HG03575 (cell line): ENCODE results near the gene GNPTG.

Source experiments
- ATAC-seq: cut with Tn5 transposase; IDR thresholded peaks from one replicate; pipeline ENCODE4 v1.9.1; 2021; ENCODE audit not compliant: unreplicated experiment, insufficient number of reproducible peaks, low FRiP score; ENCODE audit errors: extremely low read depth

GNPTG gene

DNA sequence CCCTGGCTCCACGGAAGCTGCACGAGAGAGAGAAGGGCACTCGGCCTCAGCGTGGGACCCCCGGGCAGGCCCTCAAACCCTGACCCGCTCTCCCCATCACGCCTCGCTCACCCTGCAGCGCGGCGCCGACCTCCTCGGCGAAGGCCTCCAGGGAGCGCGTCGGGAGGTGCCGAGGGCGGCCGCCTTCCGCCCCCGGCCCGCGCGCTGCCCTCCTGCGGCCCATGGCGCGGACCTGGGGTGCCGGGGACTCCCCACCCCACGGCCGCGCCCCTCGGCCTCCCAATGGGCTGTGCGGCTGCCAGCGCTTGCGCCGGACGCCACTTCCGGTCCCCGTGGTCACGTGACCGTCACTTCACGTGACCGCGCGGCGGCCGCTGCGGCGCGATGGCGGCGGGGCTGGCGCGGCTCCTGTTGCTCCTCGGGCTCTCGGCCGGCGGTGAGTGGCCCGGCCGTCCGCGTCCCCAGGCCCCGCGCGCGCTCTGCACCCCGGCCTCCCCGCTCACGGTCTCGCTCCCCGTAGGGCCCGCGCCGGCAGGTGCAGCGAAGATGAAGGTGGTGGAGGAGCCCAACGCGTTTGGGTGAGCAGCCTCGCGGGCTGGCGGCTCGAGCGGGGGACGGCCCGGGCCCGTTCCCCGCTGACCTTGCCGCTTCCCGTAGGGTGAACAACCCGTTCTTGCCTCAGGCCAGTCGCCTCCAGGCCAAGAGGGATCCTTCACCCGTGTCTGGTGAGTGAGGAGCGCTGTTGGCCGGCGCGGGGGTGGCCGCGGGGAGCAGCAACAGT is at the start of gene GNPTG, which contains the start of gene TSR3:
Gene GNPTG, plus strand, starts transcription at position 350 of the 781 bp plus-strand sequence. Its CDS starts 35 bp downstream, at position 385.
Gene TSR3, minus strand, starts transcription at position 297 of the 781 bp plus-strand sequence. Its CDS starts 74 bp downstream, at position 223.
- no peak for ATAC-seq

DNA sequence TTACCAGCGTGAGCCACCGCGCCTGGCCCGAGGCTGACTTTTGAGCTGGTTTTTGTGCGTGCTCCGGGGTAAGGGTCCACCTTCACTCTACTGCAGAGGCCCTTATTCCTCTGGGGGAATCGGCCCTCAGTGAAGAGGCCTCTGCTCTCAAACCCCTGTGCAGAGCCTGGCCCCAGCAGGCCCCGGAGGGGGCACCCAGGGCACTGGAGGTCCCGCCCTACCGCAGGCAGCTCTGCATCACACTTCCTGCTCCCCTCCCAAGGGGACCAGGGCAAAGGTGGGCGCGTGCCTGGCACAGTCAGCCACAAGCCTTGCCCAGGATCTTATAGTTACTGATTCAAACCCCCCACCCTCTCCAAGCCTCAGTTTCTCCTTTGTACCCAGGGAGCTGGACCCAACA is 45.9 kb upstream of the GNPTG start:
- no peak for ATAC-seq

DNA sequence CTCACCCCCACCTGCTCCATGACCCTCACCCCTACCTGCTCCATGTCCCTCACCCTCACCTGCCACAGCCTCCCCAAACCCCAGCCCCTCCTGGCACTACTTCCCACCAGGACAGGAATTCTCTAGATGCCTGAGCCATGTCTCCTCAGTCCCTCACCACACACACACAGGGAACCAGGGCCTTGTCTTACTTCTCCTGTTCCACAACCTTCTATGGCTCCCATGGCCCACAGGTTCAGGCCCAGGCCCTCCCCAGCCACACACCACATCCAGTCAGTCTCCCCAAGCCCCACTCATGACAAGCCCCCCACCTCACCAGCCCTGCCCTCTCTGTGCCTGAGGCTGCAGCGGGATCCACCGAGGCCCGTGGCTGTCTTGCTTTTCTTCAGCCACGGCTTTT is 45.4 kb upstream of the GNPTG start:
- ATAC-seq: no peak

DNA sequence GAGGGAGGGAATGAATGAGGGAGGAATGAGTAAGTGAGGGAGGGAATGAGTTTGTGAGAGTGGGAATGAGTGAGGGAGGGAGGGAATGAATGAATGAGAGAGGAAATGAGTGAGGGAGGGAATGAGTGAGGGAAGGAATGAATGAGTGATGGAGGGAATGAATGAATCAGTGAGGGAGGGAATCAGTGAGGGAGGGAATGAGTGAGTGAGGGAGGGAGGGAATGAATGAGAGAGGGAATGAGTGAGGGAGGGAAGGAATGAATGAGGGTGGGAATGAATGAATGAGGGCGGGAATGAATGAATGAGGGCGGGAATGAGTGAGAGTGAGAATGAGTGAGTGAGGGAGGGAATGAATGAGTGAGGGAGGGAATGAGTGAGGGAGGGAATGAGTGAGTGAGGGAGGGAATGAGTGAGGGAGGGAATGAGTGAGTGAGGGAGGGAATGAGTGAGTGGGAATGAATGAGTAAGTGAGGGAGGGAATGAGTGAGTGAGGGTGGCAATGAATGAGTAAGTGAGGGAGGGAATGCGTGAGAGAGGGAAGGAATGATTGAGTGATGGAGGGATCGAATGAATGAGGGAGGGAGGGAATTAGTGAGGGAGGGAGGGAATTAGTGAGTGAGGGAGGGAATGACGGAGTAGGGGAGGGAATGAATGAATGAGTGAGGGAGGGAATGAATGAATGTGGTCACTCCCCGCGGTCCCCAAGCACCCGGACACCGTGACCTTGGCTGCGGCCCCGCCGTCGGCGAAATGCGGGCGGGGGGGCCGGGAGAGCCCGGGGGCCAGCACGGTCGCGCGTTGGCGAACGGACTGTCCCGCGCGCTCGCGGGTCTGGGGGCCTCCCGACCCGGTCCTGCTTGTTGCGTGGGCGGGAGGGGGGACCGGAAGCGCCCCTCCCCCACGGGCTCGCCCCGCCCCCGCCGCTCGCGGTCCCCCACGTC is 43.4 kb upstream of the GNPTG start:
- ATAC-seq: no peak

DNA sequence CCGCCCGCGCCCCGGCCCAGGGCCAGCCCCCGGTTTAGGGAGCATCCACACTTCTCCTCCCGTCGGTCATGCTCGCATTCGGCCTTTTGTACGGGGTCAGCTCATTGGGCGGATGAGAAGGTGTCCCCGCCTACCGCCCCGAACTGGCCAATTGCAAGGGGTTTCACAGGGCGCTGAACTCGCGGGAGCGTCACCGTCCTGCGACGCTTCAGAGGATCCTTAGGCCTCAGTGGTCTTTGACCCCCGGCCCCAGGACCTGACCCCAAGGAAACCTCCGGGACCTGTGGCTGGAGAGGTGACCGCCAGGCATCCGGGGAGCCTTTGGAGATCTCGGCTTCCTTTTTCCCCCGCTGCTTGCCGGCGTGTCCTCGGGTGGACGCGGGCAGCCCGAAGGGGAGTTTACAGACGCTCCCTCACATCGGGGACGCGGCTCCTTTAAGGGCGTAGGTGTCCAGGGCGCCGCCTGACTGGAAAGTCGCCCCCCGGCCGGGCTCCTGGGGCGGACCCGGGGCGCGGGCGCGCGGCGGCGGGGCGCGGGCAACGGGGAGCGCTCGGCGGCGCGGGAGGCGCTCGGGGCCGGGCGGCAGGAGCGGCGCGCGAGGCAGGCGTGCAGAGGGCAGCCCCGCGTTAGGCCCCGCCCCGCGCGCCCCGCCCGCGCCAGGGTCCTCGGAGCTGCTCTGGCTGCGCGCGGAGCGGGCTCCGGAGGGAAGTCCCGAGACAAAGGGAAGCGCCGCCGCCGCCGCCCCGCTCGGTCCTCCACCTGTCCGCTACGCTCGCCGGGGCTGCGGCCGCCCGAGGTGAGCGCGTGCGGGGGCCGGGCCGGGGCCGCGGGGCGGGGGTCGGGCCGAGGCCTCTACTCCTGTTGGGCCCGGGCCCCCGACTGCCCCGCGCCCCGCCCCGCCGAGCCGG is 42.5 kb upstream of the GNPTG start, which contains the start of gene UBE2I:
Gene UBE2I, plus strand, starts transcription at position 660 of the 909 bp plus-strand sequence. CDS start 4,395 bp downstream, outside the sequence.
- ATAC-seq: no peak

DNA sequence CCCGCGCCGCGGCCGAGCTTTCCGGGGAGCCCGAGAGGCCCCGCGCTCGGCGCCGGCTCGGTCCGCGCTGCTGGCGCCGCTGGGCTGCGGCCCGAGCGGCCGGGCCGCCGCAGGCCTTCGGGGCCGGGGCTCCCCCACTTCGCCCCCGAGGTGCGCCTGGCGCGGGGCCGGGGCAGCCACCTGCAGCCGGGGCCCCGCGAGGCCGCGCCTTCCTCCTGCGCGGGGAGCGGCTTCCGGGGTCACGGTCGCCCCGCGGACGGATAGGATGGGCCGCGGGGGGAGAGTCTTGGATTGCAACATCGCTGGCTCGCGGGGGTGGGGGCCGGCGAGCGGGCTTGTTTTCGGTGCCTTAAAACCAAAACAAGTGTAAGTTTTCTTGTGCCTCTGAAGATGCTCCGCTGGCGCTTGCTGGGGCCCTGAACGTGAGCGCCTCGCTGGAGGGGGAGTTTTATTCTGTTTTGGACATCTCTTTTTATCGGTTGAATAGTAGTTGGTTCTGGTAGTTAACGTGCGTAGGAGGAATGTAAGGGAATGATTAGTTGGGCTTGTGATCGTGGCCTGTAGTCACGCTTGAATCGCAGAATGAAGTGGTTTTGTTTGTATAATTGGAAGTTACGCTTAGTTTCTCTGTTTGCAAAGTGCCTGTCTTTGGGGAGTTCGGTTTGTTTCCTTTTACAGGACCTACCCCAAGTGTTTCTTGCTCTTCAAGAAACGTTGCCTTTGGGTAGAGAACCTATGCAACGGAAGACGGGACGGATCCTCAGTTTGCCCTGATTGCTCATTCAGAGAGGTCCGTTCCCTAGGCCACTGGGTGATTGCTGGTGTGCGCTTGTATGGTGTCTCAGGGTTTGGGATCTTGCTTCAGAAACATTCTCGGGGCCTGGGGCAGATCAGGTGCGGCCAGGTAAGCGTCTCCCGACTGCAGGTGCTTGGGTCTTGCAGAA is 41.6 kb upstream of the GNPTG start:
- ATAC-seq: no peak

DNA sequence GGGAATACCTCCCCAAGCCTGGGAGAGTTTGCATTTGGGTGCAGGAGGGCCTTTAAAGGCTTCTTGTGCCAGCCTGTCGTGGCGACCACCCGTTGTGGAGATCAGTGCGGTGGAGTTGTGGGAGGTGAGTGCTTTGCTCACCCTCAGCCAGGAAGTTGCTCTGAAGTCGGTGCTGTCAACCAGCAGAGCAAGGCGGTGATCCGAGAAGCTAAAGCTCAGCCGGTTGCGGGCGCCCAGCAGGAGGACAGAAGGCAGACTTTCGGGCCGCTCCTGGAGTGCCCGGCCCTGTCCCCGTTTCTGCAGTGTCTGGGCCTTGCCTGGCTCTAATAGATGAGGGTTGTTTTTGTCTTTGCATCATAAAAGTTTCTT is 40.9 kb upstream of the GNPTG start:
- ATAC-seq: no peak

DNA sequence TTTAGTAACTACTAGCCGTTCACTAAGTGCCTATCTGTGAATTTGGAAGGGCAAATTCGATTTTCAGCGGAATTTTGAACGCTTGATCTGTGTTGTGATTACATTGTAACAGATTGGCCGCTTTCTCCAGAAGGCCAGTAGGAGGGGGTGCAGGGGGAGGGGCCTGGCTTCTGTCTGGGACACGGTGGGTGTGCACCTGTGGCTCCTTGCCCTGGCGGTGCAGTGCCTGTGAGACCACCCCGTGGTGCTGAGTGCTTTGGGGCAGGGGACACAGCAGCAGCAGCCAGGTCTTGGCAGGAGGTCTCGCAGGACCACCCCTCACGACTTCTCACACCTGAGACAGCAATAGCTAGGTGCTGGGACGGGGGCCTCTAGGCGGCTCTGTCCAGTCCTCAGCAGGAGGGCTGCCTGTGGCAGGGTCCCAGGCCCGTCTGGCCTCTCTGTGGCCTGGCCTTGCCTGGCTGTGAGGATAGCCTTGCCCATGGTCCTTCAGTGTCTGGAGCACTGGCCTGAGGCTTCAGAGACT is 40.5 kb upstream of the GNPTG start:
- ATAC-seq: no peak

DNA sequence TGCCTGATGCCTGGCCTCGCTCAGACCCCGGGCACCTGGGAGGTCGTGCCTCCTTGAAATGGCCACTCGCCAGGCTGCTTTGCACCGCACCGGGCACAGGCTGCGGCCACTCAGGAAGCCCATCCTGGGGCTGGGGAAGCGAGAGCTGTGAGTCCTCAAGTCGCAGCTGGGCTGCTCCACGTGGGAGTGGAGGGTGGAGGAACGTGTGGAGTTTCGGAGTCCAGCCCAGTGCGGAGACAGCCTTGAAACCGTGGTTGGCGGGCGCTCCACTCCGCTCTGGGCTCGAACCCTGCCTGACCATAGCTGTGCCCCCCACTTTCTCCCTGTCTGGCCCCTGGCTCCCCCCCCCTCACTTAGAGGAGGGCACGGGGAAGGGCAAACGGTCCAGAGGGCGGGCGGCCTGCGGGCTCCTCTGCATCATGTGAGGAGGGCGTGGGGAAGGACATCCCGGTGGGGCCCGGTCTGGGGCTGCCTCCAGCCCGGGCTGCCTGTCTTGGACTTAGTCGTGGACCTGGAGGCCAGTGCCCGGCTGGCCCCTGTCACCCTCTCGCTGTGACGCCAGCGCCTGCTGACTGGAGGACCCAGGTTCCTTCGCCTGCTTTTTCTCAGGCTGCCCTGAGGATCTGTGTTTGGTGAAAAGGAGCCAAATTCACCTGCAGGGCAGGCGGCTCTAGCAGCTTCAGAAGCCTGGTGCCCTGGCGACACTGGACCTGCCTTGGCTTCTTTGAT is 39.8 kb upstream of the GNPTG start:
- no peak for ATAC-seq

DNA sequence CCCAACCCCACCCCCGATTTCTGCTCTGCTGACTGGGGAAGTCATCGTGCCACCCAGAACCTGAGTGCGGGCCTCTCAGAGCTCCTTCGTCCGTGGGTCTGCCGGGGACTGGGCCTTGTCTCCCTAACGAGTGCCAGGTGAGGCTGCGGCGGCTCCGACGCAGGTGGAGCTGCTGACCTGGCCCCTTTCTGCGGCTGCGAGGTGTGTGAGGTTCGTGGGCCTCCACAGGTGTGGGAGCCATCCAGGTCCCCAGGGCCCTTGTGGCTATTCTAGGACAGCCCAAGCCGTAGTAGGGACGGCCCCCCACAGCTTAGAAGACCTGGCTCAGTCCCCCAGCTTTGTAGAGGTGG is 39.3 kb upstream of the GNPTG start:
- ATAC-seq: no peak

DNA sequence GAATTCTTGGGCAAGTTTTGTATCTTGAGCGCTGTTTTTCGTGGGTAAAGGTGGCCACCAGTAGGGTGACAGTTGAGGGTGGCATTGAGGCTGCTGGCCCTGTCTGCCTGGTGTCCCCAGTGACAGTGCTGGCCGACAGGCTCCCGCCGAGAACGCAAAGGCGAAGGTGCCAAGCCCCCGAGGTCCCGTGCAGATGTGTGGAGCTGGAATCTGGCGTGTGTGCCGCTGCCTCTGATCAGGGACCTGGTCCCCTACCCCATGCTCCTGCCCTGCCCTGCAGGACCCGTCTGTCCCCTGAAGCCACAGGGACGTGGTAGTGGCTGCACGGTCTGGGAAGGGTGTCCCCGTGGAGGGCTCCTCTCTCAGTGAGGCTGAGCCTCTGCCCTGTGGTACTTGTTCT is 38.8 kb upstream of the GNPTG start:
- no peak for ATAC-seq

DNA sequence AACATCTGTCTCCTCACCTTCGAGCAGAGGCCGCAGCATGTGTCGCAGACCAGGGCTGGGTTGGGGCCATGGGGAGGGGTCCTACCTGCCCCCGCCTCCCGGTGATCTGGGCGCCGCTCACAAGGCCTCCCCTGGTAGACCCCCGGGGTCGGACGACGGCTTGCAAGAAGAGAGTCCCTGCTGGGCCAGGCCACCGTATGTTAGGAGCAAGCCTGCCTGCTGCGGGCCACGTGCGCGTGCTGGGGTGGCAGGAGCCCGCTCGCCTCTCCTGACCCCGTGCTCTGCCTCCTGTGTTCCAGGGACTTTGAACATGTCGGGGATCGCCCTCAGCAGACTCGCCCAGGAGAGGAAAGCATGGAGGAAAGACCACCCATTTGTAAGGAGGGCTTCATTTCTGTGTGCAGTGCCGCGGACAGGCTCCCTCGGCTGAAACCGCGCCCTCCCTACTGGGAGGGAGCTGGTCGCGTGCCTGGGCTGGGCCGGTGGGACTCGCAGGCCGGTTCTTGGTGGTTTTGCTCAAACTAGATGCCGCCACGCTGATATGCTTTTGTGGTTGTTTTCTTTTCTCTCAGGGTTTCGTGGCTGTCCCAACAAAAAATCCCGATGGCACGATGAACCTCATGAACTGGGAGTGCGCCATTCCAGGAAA is 37.9 kb upstream of the GNPTG start:
- no peak for ATAC-seq

DNA sequence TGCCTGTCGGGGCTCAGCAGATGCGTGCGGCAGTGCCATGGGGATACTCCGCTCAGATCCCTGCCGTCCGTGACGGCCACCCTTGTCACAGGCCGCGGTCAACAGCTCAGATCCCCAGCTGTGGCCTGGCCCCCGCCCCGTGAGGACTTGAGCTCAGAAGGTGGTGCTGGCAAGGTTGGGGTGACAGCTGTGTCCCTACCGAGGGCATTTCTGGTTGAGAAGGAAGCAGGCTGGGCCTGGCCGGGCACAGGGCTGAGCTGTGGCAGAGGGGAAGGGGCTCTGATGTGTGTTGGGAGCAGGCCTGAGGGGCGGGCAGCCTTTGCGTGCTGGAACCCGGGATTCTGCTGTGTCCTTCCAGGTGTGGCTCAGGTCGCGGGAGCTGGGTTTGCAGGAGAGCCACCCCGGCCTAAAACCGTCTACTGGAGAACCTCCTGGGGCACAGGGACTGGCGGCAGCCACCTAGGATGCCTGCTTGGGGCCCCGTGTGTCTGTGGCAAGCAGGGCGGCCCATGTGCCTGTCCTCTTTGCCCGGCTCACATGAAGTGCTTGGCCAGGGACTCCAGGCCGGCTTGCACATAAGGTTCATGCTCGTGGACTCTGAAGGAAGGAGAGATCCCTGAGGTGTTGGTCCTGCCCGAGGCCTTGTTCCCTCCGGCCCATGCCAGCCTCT is 37.2 kb upstream of the GNPTG start:
- ATAC-seq: no peak

DNA sequence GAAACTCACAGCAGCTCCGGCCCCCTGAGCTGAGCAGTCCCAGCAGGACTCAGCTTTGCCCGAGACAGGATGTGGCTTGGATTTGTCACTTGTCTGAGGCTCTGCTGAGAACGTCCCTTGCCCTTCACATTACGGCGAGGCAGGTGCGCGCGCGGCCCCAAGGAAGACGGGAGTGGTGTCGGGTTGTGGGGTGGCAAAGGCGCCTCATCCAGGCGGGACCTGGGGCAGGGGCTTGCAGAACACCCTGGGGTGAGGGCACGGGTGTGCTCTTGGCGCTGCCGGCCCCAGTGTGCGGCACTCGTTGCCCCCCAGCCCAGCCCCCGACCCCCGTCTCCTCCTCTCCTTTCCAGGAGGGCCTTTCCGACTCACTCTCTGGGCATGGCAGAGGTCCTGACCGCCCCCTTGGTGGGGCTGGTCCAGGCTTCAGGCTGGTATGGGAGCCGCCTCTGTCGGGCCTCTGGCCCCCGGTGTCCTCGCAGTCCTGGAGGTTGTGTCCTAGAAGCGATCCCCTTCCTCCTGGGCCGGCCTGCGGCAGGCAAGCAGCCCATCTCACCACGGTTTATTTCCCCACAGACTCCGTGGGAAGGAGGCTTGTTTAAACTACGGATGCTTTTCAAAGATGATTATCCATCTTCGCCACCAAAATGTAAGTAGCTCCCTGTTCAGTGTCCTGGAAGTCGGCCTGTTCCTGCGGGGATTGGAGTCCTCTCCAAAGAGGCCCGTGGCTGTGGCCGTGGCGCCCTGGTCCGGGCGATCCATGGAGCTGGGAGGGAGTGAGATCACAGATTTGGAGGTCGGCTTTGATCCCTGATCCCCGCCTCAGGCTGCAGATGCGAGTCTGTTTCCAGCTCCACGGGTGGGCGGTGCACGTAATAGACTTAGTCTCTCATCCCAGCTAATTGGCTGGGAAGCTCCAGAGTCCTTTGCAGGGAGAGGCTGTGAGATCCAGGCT is 36.4 kb upstream of the GNPTG start:
- no peak for ATAC-seq

DNA sequence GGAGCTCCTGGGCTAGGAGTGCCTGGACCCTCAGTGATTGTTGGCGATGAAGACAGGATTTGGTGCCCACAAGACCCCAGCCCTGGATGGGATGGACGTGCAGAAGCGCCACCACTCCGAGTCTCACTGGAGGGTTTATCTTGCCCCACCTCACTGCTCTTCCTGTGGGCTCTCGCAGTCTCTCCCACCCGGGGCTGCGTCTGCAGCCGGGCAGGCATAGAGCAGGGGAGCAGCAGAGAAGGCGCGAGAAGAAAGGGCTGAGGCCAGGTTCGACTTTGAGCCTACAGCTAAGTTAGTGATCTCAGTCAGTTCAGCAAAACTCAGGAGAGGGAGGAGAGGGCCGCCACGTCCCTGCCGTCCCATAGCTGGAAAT is 35.7 kb upstream of the GNPTG start:
- no peak for ATAC-seq
